Ovary (tissue), 9 donors: ENCODE measurements around the gene PPP2R2B. TPM values are rescaled to one million over a fixed set of nuclear protein-coding genes. Genes with fewer than 3 reads are reported as not detected.

Experiments
- DNase-seq, 5 donors: peaks; one replicate each; pipeline ENCODE4 v3.0.0-alpha.2; 2019 to 2020
- H3K27ac ChIP-seq, 2 donors: fragments of 200-600 bp; one replicate each; pipeline versions ENCODE4 v1.5.1 to v1.8.0; 2019 to 2022
- H3K27me3 ChIP-seq: fragments of 200-600 bp; one replicate; pipeline ENCODE4 v1.8.0; 2022
- H3K36me3 ChIP-seq: fragments of 200-600 bp; sonication (generic); one replicate; pipeline ENCODE4 v1.5.1; 2019
- H3K4me1 ChIP-seq: one replicate; pipeline ENCODE4 v1.8.1; 2013; ENCODE audit warnings: mild to moderate bottlenecking, moderate library complexity; ENCODE audit not compliant: insufficient read depth
- H3K4me3 ChIP-seq: fragments of 200-600 bp; sonication (generic); one replicate; pipeline ENCODE4 v1.5.1; 2017
- H3K9me3 ChIP-seq, 2 donors: fragments of 200-600 bp in 1 of 2; sonication (generic) in 1 of 2; one replicate each; pipeline versions ENCODE4 v1.5.1 to v1.8.1; 2013 to 2019; ENCODE audit warnings: mild to moderate bottlenecking in 1 of 2, moderate library complexity in 1 of 2
- EP300 ChIP-seq: sonication (generic); formaldehyde crosslinking; IDR thresholded peaks from one replicate; pipeline ENCODE4 v1.6.1; 2017; ENCODE audit warnings: antibody characterized with exemption
- POLR2A ChIP-seq: fragments of 450-650 bp; IDR thresholded peaks from one replicate; pipeline ENCODE4 v1.6.1; 2017; ENCODE audit warnings: antibody characterized with exemption, mild to moderate bottlenecking, moderate library complexity
- WGBS, 3 donors: extraction: QIAGEN DNeasy Blood & Tissue Kit in 1 of 3; methylation state at CpG; one replicate each; pipeline versions ENCODE4 v1.1.5 to v1.1.7; 2013 to 2017; 5-methylcytosine and 5-hydroxymethylcytosine counted together
- intact Hi-C, 4 donors: fragments of 100-400 bp; cut with DNase I; formaldehyde crosslinking; loops; one replicate each; pipeline versions ENCODE4 v1.11.0 to v1.15.1; 2022 to 2023
- polyA plus RNA-seq, 2 donors: library from polyadenylated mRNA; stranded (reverse); fragments of 200-250 nt in 1 of 2; fragments of 350-450 nt in 1 of 2; fragmentation: Illumina TruSeq in 1 of 2; extraction: RNeasy Lipid Tissue Mini Kit (QIAGEN cat#74804) in 1 of 2; gene quantifications; one replicate each; pipeline ENCODE4 v1.2.3, GENCODE V29; 2013 to 2014
- total RNA-seq, 7 donors: library from RNA; depleted of rRNA in 2 of 7; stranded (reverse); fragments of >200 nt in 2 of 7; fragmentation: NEBNext Ultra II Directional in 3 of 7; extraction: Animal tissue kit (Norgen Biotek cat#: 25700) in 3 of 7; gene quantifications; one replicate each; pipeline versions ENCODE4 v1.1.0 to v1.2.4, GENCODE V29; 2016 to 2023
- TF ChIP-seq, protein P1 (sequence below), 3 donors: fragments of 450-650 bp in 2 of 3; fragments of 200-600 bp in 1 of 3; IDR thresholded peaks; one replicate each; pipeline versions ENCODE4 v1.5.1 to v1.8.0; 2016 to 2022; ENCODE audit warnings: antibody characterized with exemption in 3 of 3, mild to moderate bottlenecking in 1 of 3
- donor health status: DM: no; HTN: no; CAD: no; lungs with moderate emphysema.
- donor health status: DM: no; HTN: no; CAD: no.
- donor health status: Bipolar disorder and iron deficiency.
- donor health status: DM: yes; HTN: yes; CAD: no.
- donor health status: DM: no; HTN: no; CAD: no.
- donor health status: DM: yes; HTN: yes; CAD: no.

Gene PPP2R2B
- total and polyA plus RNA-seq, 9 donors, result 0.12 to 20.8 (median 1.2) TPM; not detected in 1

DNA sequence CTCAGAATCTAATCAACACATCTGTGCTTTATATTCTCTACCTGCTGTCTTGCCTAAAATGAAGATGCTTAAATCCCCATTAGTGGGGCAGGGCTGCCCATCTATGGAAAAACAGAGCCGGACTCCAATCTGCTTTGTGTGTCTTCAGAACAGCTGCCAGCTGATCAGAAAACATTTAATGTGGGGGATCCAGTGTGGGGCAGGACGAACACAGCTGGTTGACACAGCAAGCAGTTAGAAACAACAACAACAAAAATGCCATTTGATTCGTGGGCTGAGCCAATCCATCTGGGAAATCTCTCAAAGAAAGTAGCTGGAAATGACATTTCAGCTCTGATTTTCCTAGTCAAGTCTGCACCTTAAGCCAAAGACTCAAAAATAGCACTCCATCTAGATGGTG, 99.8 kb downstream of the PPP2R2B start:
- DNase-seq, result no peak

DNA sequence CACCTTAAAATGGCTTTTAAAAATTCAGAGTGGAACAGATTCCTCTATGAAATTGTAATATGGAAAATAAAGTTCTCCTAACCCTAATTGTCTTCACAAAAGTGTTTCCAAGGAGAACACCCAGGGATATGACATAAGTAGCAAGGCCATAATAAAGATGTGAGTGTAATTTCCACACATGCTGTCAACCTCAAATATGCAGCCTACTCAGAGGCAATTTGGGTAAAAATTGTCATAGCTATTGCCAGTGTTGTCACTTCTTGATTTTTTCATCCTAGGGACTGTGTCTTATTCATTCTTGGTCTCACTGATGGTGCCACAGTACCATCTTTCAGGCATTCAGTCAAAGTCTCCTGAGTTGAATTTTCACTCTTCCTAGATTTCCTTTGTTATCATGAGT, 100.3 kb downstream of the PPP2R2B start:
- Histone ChIP-seq H3K9me3 (no peaks in the 10 kb centered on the region), H3K27me3 (no peaks in the 10 kb centered on the region), H3K4me1 (no peaks in the 10 kb centered on the region), H3K27ac (no peak overlapping the region), H3K4me3 (no peak overlapping the region), H3K36me3 (no peaks in the 10 kb centered on the region)
- intact Hi-C loops, result no loop called here
- no peak for DNase-seq
- TF ChIP-seq EP300 (no peak), POLR2A (no peak)
- TF ChIP-seq, protein P1, sequence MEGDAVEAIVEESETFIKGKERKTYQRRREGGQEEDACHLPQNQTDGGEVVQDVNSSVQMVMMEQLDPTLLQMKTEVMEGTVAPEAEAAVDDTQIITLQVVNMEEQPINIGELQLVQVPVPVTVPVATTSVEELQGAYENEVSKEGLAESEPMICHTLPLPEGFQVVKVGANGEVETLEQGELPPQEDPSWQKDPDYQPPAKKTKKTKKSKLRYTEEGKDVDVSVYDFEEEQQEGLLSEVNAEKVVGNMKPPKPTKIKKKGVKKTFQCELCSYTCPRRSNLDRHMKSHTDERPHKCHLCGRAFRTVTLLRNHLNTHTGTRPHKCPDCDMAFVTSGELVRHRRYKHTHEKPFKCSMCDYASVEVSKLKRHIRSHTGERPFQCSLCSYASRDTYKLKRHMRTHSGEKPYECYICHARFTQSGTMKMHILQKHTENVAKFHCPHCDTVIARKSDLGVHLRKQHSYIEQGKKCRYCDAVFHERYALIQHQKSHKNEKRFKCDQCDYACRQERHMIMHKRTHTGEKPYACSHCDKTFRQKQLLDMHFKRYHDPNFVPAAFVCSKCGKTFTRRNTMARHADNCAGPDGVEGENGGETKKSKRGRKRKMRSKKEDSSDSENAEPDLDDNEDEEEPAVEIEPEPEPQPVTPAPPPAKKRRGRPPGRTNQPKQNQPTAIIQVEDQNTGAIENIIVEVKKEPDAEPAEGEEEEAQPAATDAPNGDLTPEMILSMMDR (IDR thresholded peaks at IDR 0.05), result no peak

More for the DNA sequence above, 99.8 kb downstream of the PPP2R2B start:
- Histone ChIP-seq H3K36me3 (no peaks in the 10 kb centered on the region), H3K4me1 (no peaks in the 10 kb centered on the region), H3K9me3 (no peaks in the 10 kb centered on the region), H3K27ac (no peak overlapping the region), H3K27me3 (no peaks in the 10 kb centered on the region), H3K4me3 (no peak overlapping the region)
- WGBS, 3 donors, result 7 to 19% (median 15%) methylated on average over 3 of the region's 3 CpGs
- TF ChIP-seq, protein P1 (IDR thresholded peaks at IDR 0.05), result no peak
- TF ChIP-seq EP300 (no peak), POLR2A (no peak)
- intact Hi-C loops, result no loop called here

DNA sequence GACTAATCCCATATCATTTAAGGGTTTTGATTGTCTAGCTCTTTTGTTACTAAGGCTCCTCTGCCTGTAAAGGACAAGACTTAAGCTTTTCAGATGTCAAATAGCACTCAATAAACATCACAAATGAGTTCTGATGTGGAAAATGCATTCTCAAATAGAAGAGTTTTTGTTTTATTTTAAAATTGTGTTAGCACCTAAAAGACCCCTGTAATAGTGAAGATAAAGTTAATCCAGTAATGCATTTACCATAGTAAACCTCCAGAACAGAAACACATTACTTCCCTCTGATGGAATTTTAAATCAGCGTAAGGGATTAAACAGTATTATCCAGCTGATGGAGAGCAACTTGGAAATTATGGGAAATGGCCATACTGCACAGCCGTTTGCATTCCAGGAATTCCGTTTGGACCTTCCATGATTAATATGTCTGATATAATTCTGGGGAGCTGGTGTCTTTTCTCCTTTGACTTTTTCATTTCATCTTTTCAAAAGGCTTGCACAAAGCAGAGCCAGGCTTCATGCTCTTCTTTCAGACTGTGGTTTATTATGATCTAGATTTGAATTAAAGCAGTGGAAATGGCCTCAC, 105.6 kb downstream of the PPP2R2B start:
- Histone ChIP-seq H3K36me3 (no peaks in the 10 kb centered on the region), H3K9me3 (no peaks in the 10 kb centered on the region), H3K27ac (no peak overlapping the region), H3K27me3 (no peaks in the 10 kb centered on the region), H3K4me1 (no peaks in the 10 kb centered on the region), H3K4me3 (no peak overlapping the region)
- intact Hi-C loops, result no loop called here
- WGBS, 3 donors, result 15 to 32% (median 29%) methylated on average over 3 of the region's 3 CpGs
- DNase-seq, result no peak
- no peak for TF ChIP-seq POLR2A
- TF ChIP-seq EP300, result no peak
- TF ChIP-seq, protein P1 (IDR thresholded peaks at IDR 0.05), result no peak

DNA sequence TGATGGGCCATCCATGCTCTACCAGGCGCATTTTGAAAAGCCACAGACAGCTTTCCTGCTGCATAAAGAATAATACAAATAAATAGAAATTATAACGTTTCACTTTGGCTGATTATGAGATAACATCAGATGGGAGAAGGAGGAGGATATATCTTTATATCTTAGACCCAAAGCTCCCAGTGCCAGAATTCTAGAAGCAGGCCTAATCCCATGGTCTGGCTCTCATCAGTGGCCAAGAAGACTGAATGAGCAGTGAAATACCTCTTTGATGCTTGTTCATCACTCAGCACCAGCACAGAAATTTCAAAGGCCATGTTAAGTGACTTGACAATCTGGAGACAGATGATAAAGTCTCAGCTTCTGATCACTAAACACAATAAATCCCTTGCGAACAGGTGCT, 107.6 kb downstream of the PPP2R2B start:
- Histone ChIP-seq H3K27me3 (no peaks in the 10 kb centered on the region), H3K36me3 (no peaks in the 10 kb centered on the region), H3K4me1 (no peaks in the 10 kb centered on the region), H3K27ac (no peak overlapping the region), H3K4me3 (no peak overlapping the region), H3K9me3 (no peaks in the 10 kb centered on the region)
- no peak for TF ChIP-seq POLR2A
- TF ChIP-seq, protein P1 (IDR thresholded peaks at IDR 0.05), result no peak
- TF ChIP-seq EP300, result no peak
- intact Hi-C loops, result no loop called here
- WGBS, 3 donors, result 68 to 74% (median 71%) methylated on average over 3 of the region's 3 CpGs
- no peak for DNase-seq
